PC-9 (cell line): Measurements from ENCODE around the gene SHISA6.

Source experiments
- EZH2 ChIP-seq: fragments of 200-600 bp; sonication (generic); IDR thresholded peaks from 2 replicates; pipeline ENCODE4 v1.8.0; 2017; ENCODE audit warnings: antibody characterized with exemption, low read depth
- TF ChIP-seq, protein P1 (sequence below): fragments of 200-600 bp; sonication (generic); conservative IDR thresholded peaks from 2 replicates; pipeline ENCODE4 v1.6.1; 2017; ENCODE audit warnings: mixed run types, antibody characterized with exemption, mild to moderate bottlenecking, moderate library complexity

GRCh38 chr17:11406716-11407115, 165.7 kb downstream of the SHISA6 start:
- TF ChIP-seq, protein P1, sequence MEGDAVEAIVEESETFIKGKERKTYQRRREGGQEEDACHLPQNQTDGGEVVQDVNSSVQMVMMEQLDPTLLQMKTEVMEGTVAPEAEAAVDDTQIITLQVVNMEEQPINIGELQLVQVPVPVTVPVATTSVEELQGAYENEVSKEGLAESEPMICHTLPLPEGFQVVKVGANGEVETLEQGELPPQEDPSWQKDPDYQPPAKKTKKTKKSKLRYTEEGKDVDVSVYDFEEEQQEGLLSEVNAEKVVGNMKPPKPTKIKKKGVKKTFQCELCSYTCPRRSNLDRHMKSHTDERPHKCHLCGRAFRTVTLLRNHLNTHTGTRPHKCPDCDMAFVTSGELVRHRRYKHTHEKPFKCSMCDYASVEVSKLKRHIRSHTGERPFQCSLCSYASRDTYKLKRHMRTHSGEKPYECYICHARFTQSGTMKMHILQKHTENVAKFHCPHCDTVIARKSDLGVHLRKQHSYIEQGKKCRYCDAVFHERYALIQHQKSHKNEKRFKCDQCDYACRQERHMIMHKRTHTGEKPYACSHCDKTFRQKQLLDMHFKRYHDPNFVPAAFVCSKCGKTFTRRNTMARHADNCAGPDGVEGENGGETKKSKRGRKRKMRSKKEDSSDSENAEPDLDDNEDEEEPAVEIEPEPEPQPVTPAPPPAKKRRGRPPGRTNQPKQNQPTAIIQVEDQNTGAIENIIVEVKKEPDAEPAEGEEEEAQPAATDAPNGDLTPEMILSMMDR, result no peak
- TF ChIP-seq EZH2, result no peak
